Pulmonary artery endothelial cell (primary cell): ENCODE data around the gene LRRC18. TPM values are rescaled to one million over a fixed set of nuclear protein-coding genes. Genes with fewer than 3 reads are reported as not detected.

Experiments used
- DNase-seq: peaks from one replicate; pipeline ENCODE4 v3.0.0-alpha.2; 2011; ENCODE audit warnings: low read depth, low spot score
- total RNA-seq: library from RNA; depleted of rRNA; stranded (reverse); fragments of >200 nt; gene quantifications from 2 replicates; pipeline ENCODE4 v1.2.3, GENCODE V29; 2014

Gene LRRC18
- not detected in 2 replicates for total RNA-seq

DNA sequence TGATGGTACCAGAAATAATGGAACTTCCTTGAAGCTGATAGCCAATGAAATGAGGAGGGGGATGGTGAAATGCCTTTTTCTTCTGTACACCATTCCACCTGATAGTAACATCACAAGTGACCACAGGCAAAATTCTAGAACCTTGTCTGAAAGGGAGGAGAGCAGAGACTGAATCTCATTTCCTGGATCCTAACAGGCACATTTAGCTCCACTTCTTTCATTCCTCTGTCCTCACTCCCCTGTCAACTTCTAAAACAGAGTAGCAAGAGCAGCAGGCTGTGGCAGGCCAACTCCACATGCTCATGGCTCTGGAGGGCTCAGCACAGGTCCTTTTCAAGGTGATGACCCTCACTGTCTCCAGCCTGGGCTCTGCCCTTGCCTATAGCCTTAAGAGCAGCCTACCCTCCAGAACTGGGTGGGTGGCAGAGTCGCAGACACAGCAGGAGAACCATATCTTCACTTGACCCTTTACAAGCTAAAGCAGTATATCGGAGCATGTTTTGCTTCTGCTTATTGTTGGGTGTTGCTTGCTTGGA lies at the start of gene LRRC18:
LRRC18 (minus strand) TSS at position 51 of the 536 bp plus-strand sequence. CDS start 25,685 bp downstream, outside the sequence.
- DNase-seq, result no peak

DNA sequence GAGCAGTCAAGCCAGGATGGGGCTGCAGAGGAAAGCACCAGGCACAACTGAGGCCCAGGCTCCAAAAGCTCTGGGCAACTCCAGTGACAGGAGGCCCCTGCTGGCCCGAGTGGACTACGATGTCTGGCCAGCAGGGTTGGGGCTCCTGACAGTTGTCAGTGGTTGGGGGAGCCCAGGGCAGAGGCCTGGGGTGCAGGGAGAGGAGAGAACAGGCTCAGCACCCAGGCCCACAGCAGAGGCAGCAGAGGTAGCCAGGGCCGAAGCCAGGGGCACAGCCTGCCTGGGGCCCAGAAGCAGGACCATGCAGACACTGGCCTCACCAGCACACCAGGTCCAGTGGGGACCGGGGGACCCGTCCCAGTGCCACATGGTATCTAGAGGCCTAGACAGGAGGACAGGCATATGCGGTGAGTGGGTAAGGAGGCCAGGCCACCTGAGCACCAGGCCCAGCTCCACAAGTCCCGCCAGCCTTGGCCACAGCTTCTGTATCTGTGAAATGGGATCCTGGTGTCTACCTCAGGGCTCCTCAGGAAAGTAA lies 46.0 kb upstream of the LRRC18 start:
- no peak for DNase-seq

DNA sequence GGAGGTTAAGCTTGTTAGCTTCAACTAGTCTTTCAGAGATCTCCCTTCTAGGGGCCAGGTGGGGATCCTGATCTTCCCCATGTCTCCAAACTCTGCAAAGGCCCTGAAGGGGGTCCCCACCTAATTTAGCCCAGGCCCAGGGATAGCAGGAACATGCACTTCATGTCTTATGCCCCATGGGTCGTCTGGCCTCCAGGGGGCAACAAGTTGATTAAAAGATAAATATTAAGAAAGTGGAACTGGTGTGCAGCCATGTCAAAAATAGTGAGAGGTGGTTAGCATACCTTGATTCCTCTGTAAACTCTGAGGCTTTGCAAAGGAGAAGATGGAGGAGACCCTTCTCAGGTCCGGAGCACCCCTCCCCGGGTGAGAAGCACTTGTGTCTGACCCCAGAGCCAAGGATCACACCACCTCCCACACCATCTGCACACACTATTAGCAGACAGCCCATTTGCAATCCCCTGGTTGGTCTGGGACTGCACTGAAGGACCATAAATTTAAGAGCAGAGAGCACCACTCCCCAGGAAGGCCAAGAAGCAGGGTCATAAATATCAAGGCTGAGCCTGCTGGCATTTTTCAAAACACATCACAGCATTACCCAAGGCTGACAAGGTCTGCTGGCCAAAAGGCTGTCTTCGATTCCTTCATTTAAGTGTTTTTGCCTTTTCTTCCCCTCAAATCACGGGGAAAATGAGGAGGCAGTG lies 44.2 kb upstream of the LRRC18 start:
- DNase-seq, result no peak

DNA sequence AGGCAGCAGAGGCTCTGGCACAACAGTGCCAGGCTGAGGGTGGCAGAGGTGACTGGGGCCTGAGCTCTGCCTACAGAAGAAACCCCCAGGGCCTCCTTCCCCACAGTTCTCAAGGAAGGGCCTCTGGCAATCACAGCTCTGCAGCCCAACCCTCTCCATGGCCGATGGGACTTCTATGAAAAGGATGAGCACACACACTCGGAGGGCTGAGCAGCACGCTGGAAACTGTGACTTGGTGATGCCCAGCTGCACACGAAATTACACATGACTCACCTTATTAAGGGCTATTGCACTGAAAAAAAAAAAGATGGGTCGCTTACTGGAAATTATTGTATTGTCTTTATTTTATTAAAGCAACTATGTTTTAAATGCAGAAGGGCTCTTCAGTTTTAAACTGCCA lies 42.9 kb upstream of the LRRC18 start:
- DNase-seq, result no peak

DNA sequence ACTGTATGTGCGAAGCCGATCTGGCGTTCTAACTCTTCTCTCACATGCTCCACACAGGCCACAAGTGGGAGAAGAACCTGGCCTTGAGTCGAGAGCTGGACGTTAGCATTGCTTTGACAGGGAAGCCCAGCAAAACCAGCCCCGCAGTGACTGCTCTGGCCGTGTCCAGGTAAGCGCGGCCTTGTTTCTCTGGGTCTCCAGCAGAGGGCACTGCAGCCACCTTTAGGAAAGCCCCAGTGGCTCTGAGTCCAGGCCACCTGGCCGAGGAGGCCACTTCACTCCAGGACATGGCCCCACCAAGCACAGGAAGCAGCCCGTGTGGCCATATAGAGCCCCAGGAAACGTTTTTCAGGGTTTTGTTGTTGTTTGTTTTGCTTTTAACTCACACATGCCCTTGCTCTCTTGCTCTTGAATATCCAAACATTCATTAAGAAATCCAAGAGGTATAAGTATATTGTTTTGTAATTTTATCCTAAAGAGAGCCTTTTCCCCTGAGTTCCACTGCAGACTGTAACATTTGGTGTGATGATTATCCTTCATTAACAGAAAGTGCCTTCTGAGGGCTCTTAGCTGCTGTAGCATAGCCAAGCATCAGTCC lies 41.8 kb upstream of the LRRC18 start:
- no peak for DNase-seq

DNA sequence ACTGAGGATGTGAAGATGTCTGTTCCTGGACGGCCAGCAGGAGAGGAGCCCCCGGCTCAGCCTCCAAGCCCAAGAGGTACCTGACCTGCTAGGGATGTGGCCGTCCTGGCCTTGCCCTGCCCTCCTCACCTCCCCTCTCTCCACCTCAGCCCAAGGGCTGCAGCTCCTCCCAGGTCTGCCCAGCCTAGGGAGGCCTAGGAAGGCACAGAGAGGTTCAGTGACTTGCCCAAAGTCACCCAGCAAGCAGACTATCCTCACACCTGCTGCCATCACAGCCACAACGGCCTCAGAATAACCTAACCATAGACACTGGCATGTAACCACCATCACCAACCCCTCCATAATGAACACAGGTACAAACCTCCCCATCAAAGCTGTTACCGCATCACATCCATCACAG lies 38.7 kb upstream of the LRRC18 start:
- no peak for DNase-seq

DNA sequence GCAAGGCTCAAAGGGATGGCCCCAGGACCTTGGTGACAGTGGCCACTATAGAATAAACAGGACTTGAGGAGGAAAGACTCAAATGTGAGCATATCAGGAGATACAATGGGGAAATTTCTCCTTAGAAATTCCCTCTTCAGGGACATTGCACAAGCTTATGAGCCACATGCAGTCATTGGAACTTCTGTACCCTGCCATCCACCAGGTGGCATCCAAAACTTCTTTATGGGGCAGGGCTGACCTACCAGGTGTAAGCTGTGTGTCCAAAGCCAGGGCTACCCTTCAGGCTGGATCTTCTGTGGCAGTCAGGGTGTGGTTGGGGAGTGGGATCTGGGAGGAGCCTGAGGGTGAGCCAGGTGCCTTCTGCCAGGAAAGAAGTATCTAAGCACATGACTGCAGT lies 36.6 kb upstream of the LRRC18 start:
- no peak for DNase-seq

DNA sequence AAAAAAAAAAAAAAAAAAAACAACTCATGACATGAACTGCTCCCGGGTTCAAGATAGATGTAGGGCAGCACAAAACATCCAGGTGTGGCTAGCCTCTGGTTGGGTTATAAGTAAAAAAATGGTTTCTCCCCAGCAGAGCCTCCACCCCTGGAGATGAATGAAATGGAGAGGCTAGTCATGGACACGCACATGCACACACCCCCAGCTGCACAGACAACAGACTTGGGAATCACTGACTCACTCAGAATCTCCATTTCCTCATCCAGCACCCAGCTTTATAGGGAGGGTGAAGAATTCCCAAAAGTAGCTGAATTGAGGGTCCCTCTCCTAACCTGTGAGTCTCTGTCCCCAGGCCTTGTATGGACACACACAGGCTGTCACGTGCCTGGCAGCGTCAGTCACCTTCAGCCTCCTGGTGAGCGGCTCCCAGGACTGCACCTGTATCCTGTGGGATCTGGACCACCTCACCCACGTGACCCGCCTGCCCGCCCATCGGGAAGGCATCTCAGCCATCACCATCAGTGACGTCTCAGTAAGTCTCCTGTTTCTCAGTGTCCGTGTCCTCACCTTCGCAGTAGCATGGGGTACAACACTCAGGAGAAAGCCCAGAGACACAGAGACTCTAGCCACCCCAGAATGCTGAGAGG lies 35.0 kb upstream of the LRRC18 start:
- no peak for DNase-seq

DNA sequence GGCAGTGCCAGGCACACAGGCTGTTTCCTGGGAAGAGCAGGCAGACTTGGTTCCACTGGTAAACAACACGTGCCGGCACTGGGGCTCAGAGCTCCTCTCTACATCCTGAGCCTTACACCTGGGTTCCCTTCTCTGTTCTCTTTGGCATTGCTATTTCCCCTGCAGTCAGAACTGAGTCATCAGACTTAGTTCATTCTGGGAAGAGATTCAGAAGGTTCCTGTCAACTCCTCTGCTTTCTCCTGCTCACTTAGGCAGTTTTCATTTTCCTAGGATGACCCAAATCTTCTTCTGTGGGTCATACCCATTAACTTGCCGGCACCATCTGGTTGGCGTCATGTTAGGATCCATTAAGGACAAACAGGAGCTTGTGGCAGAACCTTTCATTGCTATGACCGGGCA lies 33.4 kb upstream of the LRRC18 start:
- no peak for DNase-seq

DNA sequence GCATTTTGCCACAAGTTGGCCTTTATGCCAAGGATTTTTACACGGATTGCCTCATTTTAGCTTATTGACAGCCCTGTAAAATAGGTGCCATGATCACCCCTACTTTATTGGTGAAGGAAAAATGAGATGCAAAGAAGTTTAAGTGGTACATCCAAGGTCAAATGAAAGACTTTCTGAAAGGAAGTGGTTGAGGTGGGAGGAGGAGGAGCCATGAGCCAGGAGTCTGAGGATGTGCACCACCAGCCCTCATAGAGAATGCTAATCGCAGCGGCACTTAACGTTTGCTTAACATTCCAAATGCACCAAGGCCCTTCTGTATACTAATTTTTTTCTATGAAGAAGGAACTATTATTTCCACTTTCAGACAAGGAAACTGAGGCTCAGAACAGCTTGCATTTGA lies 31.0 kb upstream of the LRRC18 start:
- no peak for DNase-seq

DNA sequence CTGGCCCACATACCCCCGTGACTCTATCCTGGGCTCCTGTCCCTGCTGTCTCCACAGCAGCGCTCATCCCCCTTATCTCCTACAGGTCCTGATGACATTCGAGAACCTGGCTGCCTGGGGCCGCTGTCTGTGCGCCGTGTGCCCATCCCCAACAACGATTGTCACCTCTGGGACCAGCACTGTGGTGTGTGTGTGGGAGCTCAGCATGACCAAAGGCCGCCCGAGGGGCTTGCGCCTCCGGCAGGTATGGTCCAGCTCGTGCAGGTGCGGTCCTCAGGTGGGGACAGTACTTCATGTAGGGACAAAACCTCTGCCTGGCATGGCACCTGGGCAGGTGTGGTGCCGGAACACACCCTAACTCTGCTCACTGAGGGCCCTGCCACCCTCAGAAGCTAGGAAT lies 30.4 kb upstream of the LRRC18 start:
- no peak for DNase-seq

DNA sequence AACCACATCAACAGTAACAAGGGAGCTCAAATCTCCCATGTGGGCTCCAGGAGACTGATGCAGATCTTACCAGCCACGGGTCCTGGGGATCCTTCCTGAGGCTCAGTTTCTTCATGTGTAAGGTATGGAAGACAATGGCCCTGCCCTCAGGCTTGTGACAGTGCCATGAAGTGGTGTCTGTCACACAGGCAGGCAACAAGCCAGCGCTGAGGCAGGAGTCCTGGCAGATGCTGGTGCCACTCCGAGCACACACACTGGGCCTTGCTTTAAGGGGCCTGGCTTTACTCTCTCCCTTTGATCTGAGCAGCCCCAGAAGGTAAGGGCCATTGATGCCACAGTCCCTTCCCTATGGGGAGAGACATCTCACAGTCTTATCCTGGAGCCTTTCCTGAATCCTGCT lies 28.4 kb upstream of the LRRC18 start:
- DNase-seq, result no peak

DNA sequence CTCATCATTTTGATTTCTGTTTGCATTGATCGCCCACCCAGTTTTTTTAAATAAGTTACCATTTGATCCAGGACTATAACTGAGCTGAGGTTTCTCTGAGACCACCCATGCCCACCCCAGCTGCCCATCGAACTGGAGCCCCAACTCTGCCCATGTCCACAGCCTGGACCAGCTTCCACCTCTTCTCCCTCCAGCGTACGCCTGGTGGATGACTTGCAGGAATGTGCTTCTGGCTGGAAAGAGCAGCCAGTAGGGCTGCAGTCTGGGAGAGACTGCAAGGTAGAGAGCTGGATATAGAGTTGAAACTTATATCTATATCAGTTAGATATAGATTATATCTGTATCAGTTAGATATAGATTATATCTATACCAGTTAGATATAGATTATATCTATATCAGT lies 25.8 kb upstream of the LRRC18 start:
- DNase-seq, result no peak

DNA sequence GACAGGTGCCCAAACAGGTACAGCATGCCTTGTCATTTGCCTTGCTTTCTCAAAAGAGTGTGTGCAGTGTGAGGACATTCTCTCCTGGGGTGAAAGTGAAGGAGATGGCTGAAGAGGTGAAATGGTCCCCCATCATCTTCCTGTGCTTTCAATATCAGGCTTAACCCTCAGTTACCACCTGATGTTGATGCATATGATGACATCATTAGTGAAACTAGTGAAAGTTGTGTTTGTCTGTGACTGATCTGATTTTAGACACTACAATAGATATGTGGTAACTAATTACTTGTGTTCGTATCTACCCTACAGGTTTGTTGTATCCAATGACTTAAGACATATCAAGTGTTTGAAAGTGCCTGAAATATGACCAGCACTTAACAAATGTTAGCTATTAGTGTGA lies 24.4 kb upstream of the LRRC18 start:
- no peak for DNase-seq

DNA sequence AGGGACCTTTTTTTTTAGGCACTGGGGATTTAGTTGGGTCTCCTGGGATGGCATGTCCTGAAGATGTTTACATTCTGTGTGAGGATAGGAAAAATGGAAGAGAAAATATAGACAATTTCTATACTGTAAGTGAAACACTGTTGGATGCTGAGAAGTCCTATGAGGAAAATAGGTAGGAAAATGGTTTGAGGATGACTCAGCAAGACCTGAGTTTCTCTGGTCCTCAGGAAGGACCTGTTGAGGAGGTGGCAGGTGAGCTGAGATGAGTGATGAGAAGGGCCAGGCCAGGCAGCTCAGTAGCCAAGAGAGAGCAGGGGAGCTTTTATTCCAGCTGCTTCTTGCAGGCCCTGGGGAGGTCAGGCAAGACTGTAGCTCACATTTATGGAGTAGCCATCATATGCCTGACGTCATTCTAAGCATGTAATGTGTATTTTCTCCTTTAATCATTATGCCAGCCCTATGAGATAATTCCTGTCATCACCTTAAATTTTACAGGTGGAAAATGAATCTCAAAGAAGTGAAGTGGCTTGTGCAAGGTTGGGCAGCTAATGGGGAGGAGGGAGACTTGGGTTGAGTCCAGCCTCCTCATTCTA lies 19.1 kb upstream of the LRRC18 start:
- DNase-seq, result no peak

DNA sequence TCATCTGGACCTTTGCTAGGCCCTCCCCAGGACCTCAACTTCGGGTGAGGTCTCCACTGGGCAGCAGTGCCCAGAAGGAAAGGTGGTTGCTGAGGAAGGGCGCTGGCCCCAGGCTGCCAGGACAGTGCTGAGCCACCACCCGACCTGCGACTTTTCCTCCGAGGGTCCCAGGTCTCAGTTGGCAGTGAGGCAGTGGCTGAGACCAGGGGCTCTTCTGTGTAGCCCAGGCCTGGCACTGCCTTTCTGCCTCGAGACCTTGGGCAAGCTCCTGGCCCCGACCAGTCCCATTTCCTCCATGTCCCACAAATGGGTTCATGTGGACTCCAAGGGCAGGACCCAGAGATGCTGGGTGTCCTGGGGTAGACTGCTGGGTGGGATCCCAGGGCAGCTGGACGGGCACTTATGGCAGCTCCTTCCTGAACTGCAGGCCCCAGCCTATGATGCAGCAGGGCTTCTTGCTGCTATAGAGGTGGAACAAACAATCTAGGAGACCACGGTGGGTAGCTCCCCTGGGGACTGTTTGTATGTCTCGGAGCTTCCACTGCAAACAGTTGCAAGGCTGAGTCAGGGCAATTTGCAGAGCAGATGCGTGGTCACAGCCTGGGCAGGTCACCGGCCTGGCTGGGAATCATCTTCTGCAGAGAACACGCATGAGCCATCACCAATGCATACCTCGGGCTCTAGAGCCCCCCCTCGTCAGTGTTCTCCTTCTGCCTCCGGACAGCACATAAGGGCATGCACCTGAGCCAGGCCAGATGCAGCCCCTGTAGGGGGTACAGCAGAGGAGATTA lies 17.9 kb upstream of the LRRC18 start:
- DNase-seq, result no peak

DNA sequence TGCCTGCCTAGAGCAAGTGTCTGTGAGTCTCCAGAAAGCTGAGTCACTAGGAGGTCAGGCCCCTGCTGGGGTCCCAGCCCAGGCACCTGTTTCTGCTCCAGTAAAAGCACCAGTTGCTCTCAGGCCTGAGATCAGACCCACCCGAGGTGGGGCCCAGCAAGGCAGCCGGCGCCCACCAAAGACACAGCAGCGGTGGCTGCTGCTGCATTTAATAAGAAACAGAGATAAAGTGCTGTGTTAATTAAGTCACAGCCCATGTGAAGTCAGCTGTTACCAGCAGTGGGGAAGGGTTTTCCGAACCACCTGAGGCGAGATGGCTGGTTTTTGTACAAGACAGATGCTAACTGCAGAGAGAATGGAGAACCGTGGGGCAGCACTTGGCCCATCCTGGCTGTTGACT lies 12.1 kb upstream of the LRRC18 start:
- DNase-seq, result no peak

DNA sequence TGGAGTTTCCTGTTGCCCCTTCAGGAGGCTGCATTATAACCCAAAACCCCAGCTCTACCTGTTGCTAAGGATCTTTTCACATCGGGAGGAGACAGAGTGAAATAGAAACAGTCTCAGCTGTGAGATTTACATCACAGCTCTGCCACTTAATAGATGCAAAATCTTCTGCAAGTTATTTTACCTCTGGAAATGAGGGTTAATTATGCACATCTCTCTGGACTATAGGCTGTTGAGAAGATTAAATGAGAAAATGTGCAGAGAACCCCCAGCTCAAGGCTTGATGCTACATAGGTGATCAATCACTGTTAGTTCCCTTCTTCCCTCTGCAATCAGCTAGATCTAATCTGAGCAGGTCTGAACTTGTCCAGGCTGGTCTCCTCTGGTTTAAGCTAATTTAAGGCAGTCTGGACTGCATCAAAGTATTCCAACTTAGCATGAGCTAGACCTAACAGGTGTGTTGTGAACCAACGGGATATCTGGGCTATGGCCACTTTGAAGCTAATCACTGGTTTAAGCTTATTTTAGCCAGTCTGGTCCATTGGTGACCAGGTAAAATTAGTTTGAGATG lies 8.9 kb upstream of the LRRC18 start:
- no peak for DNase-seq

DNA sequence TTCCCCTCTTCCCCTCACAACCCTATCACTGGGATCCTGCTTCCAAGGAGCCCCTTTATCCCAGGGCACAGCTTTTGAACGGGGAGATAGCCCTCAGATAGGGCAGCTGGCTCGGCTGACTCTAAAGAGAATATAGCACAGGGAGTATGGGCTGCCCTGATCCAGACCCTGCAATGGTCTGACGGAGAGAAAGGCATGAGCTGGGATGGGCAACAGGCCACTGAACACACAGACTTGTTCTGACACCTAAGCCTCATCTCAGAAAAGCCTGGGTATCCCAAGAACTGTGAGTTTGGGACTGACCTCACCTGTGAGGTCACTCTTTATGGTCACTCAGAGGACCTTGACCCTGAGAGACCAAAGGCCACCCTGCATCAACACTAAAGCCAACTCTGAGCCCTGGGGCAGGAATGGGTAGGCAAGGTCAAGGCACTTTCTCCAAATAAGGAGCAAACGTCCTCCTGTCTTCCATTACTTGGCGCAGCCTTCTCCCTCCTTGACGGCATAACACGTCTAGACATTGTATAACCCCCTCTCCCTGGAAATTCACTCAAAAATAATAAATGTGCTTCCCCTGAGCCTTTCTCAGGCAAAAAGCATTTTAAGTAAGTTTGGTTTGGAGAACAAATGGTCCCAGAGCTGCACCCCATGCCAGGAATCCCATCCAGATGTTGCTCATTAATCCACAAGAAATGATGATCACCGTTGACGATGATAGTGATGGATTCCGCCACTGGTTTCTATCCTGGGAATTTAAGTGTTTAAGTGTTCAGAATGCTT lies 8.2 kb upstream of the LRRC18 start:
- DNase-seq, result no peak

DNA sequence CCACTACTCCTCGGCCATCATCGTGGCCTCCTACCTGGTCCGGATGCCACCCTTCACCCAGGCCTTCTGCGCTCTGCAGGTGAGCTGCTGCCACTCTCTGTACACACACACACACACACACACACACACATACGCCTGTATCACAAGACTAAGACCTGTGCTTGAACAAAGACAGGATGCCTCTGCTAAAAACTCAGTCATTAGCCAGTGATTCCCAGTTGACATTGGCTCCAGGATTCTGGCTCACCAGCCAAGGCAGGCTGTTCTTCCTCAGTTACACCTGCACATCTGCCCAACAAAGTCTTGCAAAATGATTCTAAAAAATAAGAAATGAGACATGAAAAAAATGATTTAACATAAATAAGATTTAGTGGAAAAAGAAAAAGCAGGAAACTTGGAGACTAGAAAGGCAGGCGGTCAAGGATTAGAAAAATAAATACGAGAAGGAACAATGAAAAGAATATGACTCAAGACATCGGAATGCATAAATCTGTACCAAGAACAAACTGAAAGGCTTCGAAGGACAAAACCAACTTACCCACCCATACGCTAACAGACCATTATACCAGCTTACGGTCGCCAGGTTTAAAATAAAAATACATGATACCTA lies 7.4 kb upstream of the LRRC18 start:
- peak; percentile 68 for DNase-seq
